Activated T-helper 17 cell treated with anti-CD3 and anti-CD28 coated beads, Interleukin-2, amount 50 U/mL, for 72 hours (primary cell): ENCODE data around the gene ADRB2. TPM values are rescaled to one million over a fixed set of nuclear protein-coding genes. Genes with fewer than 3 reads are reported as not detected.

Source experiments
- ATAC-seq: fragments of 150-1000 bp; cut with Tn5 transposase; replicated peaks from 2 replicates; pipeline ENCODE4 v1.10.0; 2021; ENCODE audit warnings: mild to moderate bottlenecking, moderate library complexity
- H3K27ac Mint-ChIP-seq: one replicate; pipeline ENCODE4 v1.8.0; 2022; ENCODE audit warnings: mixed read lengths
- H3K27me3 Mint-ChIP-seq: one replicate; pipeline ENCODE4 v1.8.0; 2022; ENCODE audit warnings: mixed read lengths
- H3K36me3 Mint-ChIP-seq: one replicate; pipeline ENCODE4 v1.8.0; 2022; ENCODE audit warnings: low read depth, mild to moderate bottlenecking, mixed read lengths
- H3K4me1 Mint-ChIP-seq: one replicate; pipeline ENCODE4 v1.8.0; 2022; ENCODE audit warnings: mixed read lengths
- H3K4me3 Mint-ChIP-seq: one replicate; pipeline ENCODE4 v1.8.0; 2022; ENCODE audit warnings: mild to moderate bottlenecking, mixed read lengths
- H3K9me3 Mint-ChIP-seq: one replicate; pipeline ENCODE4 v1.8.0; 2022; ENCODE audit warnings: mixed read lengths
- total RNA-seq, 2 donors: library from RNA; stranded (reverse); gene quantifications; one replicate each; pipeline ENCODE4 v1.2.3, GENCODE V29; 2022

ADRB2 gene
- total RNA-seq, 2 donors from 2014 or later: 0.74 to 1.1 TPM

GRCh38 chr5:148846930-148847329 lies 20.5 kb downstream of the ADRB2 start:
- H3K36me3 Mint-ChIP-seq: no peaks in the 10 kb centered on the region
- peaks cover 4% of the 10 kb centered on the region for H3K9me3 Mint-ChIP-seq
- ATAC-seq: peak; percentile 31
- H3K4me1 Mint-ChIP-seq: peaks cover 33% of the 10 kb centered on the region
- H3K27ac Mint-ChIP-seq: no peak overlapping the region
- no peak overlapping the region for H3K4me3 Mint-ChIP-seq
- H3K27me3 Mint-ChIP-seq: no peaks in the 10 kb centered on the region

GRCh38 chr5:148847456-148847855 lies 21.0 kb downstream of the ADRB2 start:
- H3K36me3 Mint-ChIP-seq: no peaks in the 10 kb centered on the region
- H3K9me3 Mint-ChIP-seq: peaks cover 4% of the 10 kb centered on the region
- H3K4me3 Mint-ChIP-seq: no peak overlapping the region
- H3K27me3 Mint-ChIP-seq: no peaks in the 10 kb centered on the region
- H3K4me1 Mint-ChIP-seq: peaks cover 33% of the 10 kb centered on the region
- H3K27ac Mint-ChIP-seq: no peak overlapping the region
- ATAC-seq: no peak

- peaks cover 4% of the 10 kb centered on the region for H3K9me3 Mint-ChIP-seq
- no peaks in the 10 kb centered on the region for H3K36me3 Mint-ChIP-seq
- no peaks in the 10 kb centered on the region for H3K27me3 Mint-ChIP-seq
- ATAC-seq: peak; percentile 48
- peak overlapping the region; percentile 58 for H3K4me3 Mint-ChIP-seq
- peaks cover 34% of the 10 kb centered on the region for H3K4me1 Mint-ChIP-seq
- peak overlapping the region; percentile 82 for H3K27ac Mint-ChIP-seq
These were observed 22.1 kb downstream of the ADRB2 start for GRCh38 chr5:148848393-148849031.

GRCh38 chr5:148849461-148849860 lies 23.1 kb downstream of the ADRB2 start:
- peak; percentile 80 for ATAC-seq
- H3K4me3 Mint-ChIP-seq: peak overlapping the region; percentile 58
- H3K4me1 Mint-ChIP-seq: peaks cover 39% of the 10 kb centered on the region
- no peaks in the 10 kb centered on the region for H3K27me3 Mint-ChIP-seq
- H3K27ac Mint-ChIP-seq: peak overlapping the region; percentile 82
- H3K36me3 Mint-ChIP-seq: no peaks in the 10 kb centered on the region
- peaks cover 4% of the 10 kb centered on the region for H3K9me3 Mint-ChIP-seq

GRCh38 chr5:148850836-148851235 lies 24.4 kb downstream of the ADRB2 start:
- H3K4me1 Mint-ChIP-seq: peaks cover 29% of the 10 kb centered on the region

GRCh38 chr5:148853868-148854267 lies 27.5 kb downstream of the ADRB2 start:
- H3K27ac Mint-ChIP-seq: no peak overlapping the region
- ATAC-seq: no peak
- H3K9me3 Mint-ChIP-seq: no peaks in the 10 kb centered on the region
- H3K27me3 Mint-ChIP-seq: no peaks in the 10 kb centered on the region
- no peaks in the 10 kb centered on the region for H3K36me3 Mint-ChIP-seq
- H3K4me1 Mint-ChIP-seq: peaks cover 18% of the 10 kb centered on the region
- peak overlapping the region; percentile 19 for H3K4me3 Mint-ChIP-seq

More at GRCh38 chr5:148850836-148851235, 24.4 kb downstream of the ADRB2 start:
- Mint-ChIP-seq H3K36me3 (no peaks in the 10 kb centered on the region), H3K9me3 (peaks cover 4% of the 10 kb centered on the region), H3K27ac (no peak overlapping the region), H3K27me3 (no peaks in the 10 kb centered on the region), H3K4me3 (no peak overlapping the region)
- no peak for ATAC-seq

- no peak overlapping the region for H3K27ac Mint-ChIP-seq
- peaks cover 5% of the 10 kb centered on the region for H3K4me1 Mint-ChIP-seq
- no peaks in the 10 kb centered on the region for H3K9me3 Mint-ChIP-seq
- H3K27me3 Mint-ChIP-seq: peaks cover 5% of the 10 kb centered on the region
- peak; percentile 45 for ATAC-seq
- H3K4me3 Mint-ChIP-seq: no peak overlapping the region
- no peaks in the 10 kb centered on the region for H3K36me3 Mint-ChIP-seq
These were observed 29.0 kb downstream of the ADRB2 start for GRCh38 chr5:148855249-148856008.

- H3K27ac Mint-ChIP-seq: no peak overlapping the region
These were observed 29.6 kb downstream of the ADRB2 start for GRCh38 chr5:148856009-148856367.

GRCh38 chr5:148856424-148856823 lies 30.0 kb downstream of the ADRB2 start:
- H3K4me3 Mint-ChIP-seq: no peak overlapping the region
- peaks cover 5% of the 10 kb centered on the region for H3K4me1 Mint-ChIP-seq
- ATAC-seq: no peak
- peaks cover 5% of the 10 kb centered on the region for H3K27me3 Mint-ChIP-seq
- no peaks in the 10 kb centered on the region for H3K36me3 Mint-ChIP-seq
- no peaks in the 10 kb centered on the region for H3K9me3 Mint-ChIP-seq
- H3K27ac Mint-ChIP-seq: no peak overlapping the region

More at GRCh38 chr5:148856009-148856367, 29.6 kb downstream of the ADRB2 start:
- Mint-ChIP-seq H3K9me3 (no peaks in the 10 kb centered on the region), H3K4me1 (peaks cover 5% of the 10 kb centered on the region), H3K4me3 (no peak overlapping the region), H3K36me3 (no peaks in the 10 kb centered on the region), H3K27me3 (peaks cover 5% of the 10 kb centered on the region)
- ATAC-seq: no peak

- no peaks in the 10 kb centered on the region for H3K9me3 Mint-ChIP-seq
- peaks cover 5% of the 10 kb centered on the region for H3K27me3 Mint-ChIP-seq
These were observed 31.1 kb downstream of the ADRB2 start for GRCh38 chr5:148857474-148857873.

GRCh38 chr5:148858106-148858505 lies 31.7 kb downstream of the ADRB2 start:
- no peak overlapping the region for H3K27ac Mint-ChIP-seq
- H3K4me1 Mint-ChIP-seq: peaks cover 5% of the 10 kb centered on the region
- no peak for ATAC-seq
- no peaks in the 10 kb centered on the region for H3K9me3 Mint-ChIP-seq
- no peaks in the 10 kb centered on the region for H3K36me3 Mint-ChIP-seq
- no peak overlapping the region for H3K4me3 Mint-ChIP-seq
- H3K27me3 Mint-ChIP-seq: peaks cover 5% of the 10 kb centered on the region

More at GRCh38 chr5:148857474-148857873, 31.1 kb downstream of the ADRB2 start:
- no peak overlapping the region for H3K27ac Mint-ChIP-seq
- peaks cover 5% of the 10 kb centered on the region for H3K4me1 Mint-ChIP-seq
- no peaks in the 10 kb centered on the region for H3K36me3 Mint-ChIP-seq
- no peak overlapping the region for H3K4me3 Mint-ChIP-seq
- no peak for ATAC-seq

GRCh38 chr5:148858547-148858946 lies 32.1 kb downstream of the ADRB2 start:
- Mint-ChIP-seq H3K4me1 (peaks cover 4% of the 10 kb centered on the region), H3K4me3 (no peak overlapping the region), H3K9me3 (no peaks in the 10 kb centered on the region), H3K27me3 (peaks cover 5% of the 10 kb centered on the region), H3K36me3 (no peaks in the 10 kb centered on the region), H3K27ac (no peak overlapping the region)
- no peak for ATAC-seq

- Mint-ChIP-seq H3K27me3 (peaks cover 5% of the 10 kb centered on the region), H3K27ac (no peak overlapping the region)
- ATAC-seq: no peak
These were observed 33.3 kb downstream of the ADRB2 start for GRCh38 chr5:148859703-148860102.

GRCh38 chr5:148860599-148860998 lies 34.2 kb downstream of the ADRB2 start:
- Mint-ChIP-seq H3K4me3 (no peak overlapping the region), H3K4me1 (no peaks in the 10 kb centered on the region), H3K27me3 (peaks cover 5% of the 10 kb centered on the region), H3K9me3 (no peaks in the 10 kb centered on the region), H3K27ac (no peak overlapping the region), H3K36me3 (no peaks in the 10 kb centered on the region)
- no peak for ATAC-seq

More at GRCh38 chr5:148859703-148860102, 33.3 kb downstream of the ADRB2 start:
- no peaks in the 10 kb centered on the region for H3K36me3 Mint-ChIP-seq
- H3K4me1 Mint-ChIP-seq: no peaks in the 10 kb centered on the region
- no peak overlapping the region for H3K4me3 Mint-ChIP-seq
- no peaks in the 10 kb centered on the region for H3K9me3 Mint-ChIP-seq

- Mint-ChIP-seq H3K27ac (no peak overlapping the region), H3K4me1 (no peaks in the 10 kb centered on the region), H3K36me3 (no peaks in the 10 kb centered on the region), H3K4me3 (no peak overlapping the region), H3K9me3 (no peaks in the 10 kb centered on the region), H3K27me3 (peaks cover 5% of the 10 kb centered on the region)
- ATAC-seq: no peak
These were observed 34.7 kb downstream of the ADRB2 start for GRCh38 chr5:148861088-148861487.
